HEK293 (cell line): Measurements from ENCODE around the gene CNTNAP5.

Experiments
- CTCF ChIA-PET: fragments of 350-600 bp; formaldehyde crosslinking; extraction: SDS; loops from one replicate; lab custom pipeline; 2021; ENCODE audit warnings: antibody characterized with exemption; lab: Yijun Ruan, JAX
- POLR2A ChIA-PET: fragments of 300-600 bp; formaldehyde crosslinking; extraction: SDS; loops from one replicate; lab custom pipeline; 2020; ENCODE audit warnings: antibody characterized with exemption, inconsistent platforms; lab: Yijun Ruan, JAX
- H3K27ac ChIP-seq: fragments of 200-500 bp; sonication (Bioruptor generic); 2 replicates; pipeline ENCODE4 v1.5.1; 2014; ENCODE audit warnings: low read depth, low read length, control low read depth, inconsistent platforms; ENCODE audit errors: extremely low read depth
- H3K36me3 ChIP-seq, 2 experiments: fragments of 200-500 bp in 1 of 2; sonication (Bioruptor generic) in 1 of 2; 1 replicate in 1 of 2; 2 replicates in 1 of 2; pipeline ENCODE4 v1.5.1; 2014 to 2017; ENCODE audit warnings: inconsistent platforms in 2 of 2, low read length in 2 of 2; ENCODE audit not compliant: control insufficient read depth in 2 of 2, insufficient read depth in 1 of 2
- H3K4me1 ChIP-seq: fragments of 200-500 bp; sonication (Bioruptor generic); 2 replicates; pipeline ENCODE4 v1.5.1; 2014; ENCODE audit warnings: mild to moderate bottlenecking, low read length, inconsistent platforms; ENCODE audit not compliant: control insufficient read depth, insufficient read depth
- H3K4me3 ChIP-seq: 2 replicates; pipeline ENCODE4 v1.5.1; 2011; ENCODE audit warnings: low read depth, mild to moderate bottlenecking, control low read depth, low read length, moderate library complexity
- H3K9me3 ChIP-seq: fragments of 200-500 bp; sonication (Bioruptor generic); 2 replicates; pipeline ENCODE4 v1.5.1; 2014; ENCODE audit warnings: low read depth, low read length, inconsistent platforms; ENCODE audit not compliant: control insufficient read depth, insufficient read depth
- AEBP2 ChIP-seq: fragments of 450-650 bp; formaldehyde crosslinking; IDR thresholded peaks from 2 replicates; pipeline ENCODE4 v1.5.1; 2016; ENCODE audit warnings: missing biosample characterization, missing genetic modification characterization, borderline replicate concordance
- IKZF3 ChIP-seq: fragments of 450-650 bp; IDR thresholded peaks from 2 replicates; pipeline ENCODE4 v1.5.0; 2018; ENCODE audit warnings: missing biosample characterization, mild to moderate bottlenecking, missing genetic modification characterization, moderate library complexity
- KLF1 ChIP-seq: fragments of 450-650 bp; formaldehyde crosslinking; IDR thresholded peaks from 2 replicates; pipeline ENCODE4 v1.5.1; 2016; ENCODE audit warnings: missing biosample characterization, missing genetic modification characterization
- KLF10 ChIP-seq: fragments of 450-650 bp; IDR thresholded peaks from 2 replicates; pipeline ENCODE4 v1.5.1; 2018; ENCODE audit warnings: missing biosample characterization, mild to moderate bottlenecking, missing genetic modification characterization
- OSR2 ChIP-seq: fragments of 450-650 bp; formaldehyde crosslinking; IDR thresholded peaks from 2 replicates; pipeline ENCODE4 v1.5.1; 2016; ENCODE audit warnings: missing biosample characterization, missing genetic modification characterization
- YY2 ChIP-seq: fragments of 450-650 bp; formaldehyde crosslinking; IDR thresholded peaks from 2 replicates; pipeline ENCODE4 v1.5.1; 2016; ENCODE audit warnings: missing biosample characterization, missing genetic modification characterization
- ZBTB44 ChIP-seq: fragments of 450-650 bp; IDR thresholded peaks from 2 replicates; pipeline ENCODE4 v1.5.1; 2018; ENCODE audit warnings: missing biosample characterization, mild to moderate bottlenecking, missing genetic modification characterization
- ZFP3 ChIP-seq: fragments of 450-650 bp; formaldehyde crosslinking; IDR thresholded peaks from 2 replicates; pipeline ENCODE4 v1.5.1; 2016; ENCODE audit warnings: low read depth, missing biosample characterization, missing genetic modification characterization
- ZNF133 ChIP-seq: fragments of 450-650 bp; formaldehyde crosslinking; IDR thresholded peaks from 2 replicates; pipeline ENCODE4 v1.5.1; 2016; ENCODE audit warnings: missing biosample characterization, missing genetic modification characterization
- ZNF292 ChIP-seq: fragments of 450-650 bp; formaldehyde crosslinking; IDR thresholded peaks from 2 replicates; pipeline ENCODE4 v1.5.1; 2016; ENCODE audit warnings: low read depth, missing biosample characterization, missing genetic modification characterization, borderline replicate concordance
- ZNF423 ChIP-seq: fragments of 450-650 bp; formaldehyde crosslinking; IDR thresholded peaks from 2 replicates; pipeline ENCODE4 v1.5.1; 2016; ENCODE audit warnings: missing biosample characterization, missing genetic modification characterization
- ZNF521 ChIP-seq: fragments of 450-650 bp; formaldehyde crosslinking; IDR thresholded peaks from 2 replicates; pipeline ENCODE4 v1.5.1; 2017; ENCODE audit warnings: missing biosample characterization, mild to moderate bottlenecking, missing genetic modification characterization
- ZNF549 ChIP-seq: fragments of 450-650 bp; IDR thresholded peaks from 2 replicates; pipeline ENCODE4 v1.5.1; 2018; ENCODE audit warnings: missing biosample characterization, missing genetic modification characterization, mild to moderate bottlenecking, inconsistent platforms, moderate library complexity
- ZNF560 ChIP-seq: fragments of 450-650 bp; formaldehyde crosslinking; IDR thresholded peaks from 2 replicates; pipeline ENCODE4 v1.5.1; 2017; ENCODE audit warnings: missing biosample characterization, missing genetic modification characterization, borderline replicate concordance
- ZNF660 ChIP-seq: fragments of 450-650 bp; IDR thresholded peaks from 2 replicates; pipeline ENCODE4 v1.5.1; 2018; ENCODE audit warnings: missing biosample characterization, mild to moderate bottlenecking, missing genetic modification characterization
- ZNF670 ChIP-seq: fragments of 450-650 bp; formaldehyde crosslinking; IDR thresholded peaks from 2 replicates; pipeline ENCODE4 v1.5.1; 2016; ENCODE audit warnings: missing biosample characterization, missing genetic modification characterization, low read depth
- ZNF707 ChIP-seq: fragments of 450-650 bp; formaldehyde crosslinking; IDR thresholded peaks from 2 replicates; pipeline ENCODE4 v1.5.1; 2016; ENCODE audit warnings: missing biosample characterization, missing genetic modification characterization
- ZNF792 ChIP-seq: fragments of 450-650 bp; formaldehyde crosslinking; IDR thresholded peaks from 2 replicates; pipeline ENCODE4 v1.5.1; 2016; ENCODE audit warnings: missing biosample characterization, missing genetic modification characterization
- ZXDB ChIP-seq: fragments of 450-650 bp; formaldehyde crosslinking; IDR thresholded peaks from 2 replicates; pipeline ENCODE4 v1.5.1; 2016; ENCODE audit warnings: missing biosample characterization, missing genetic modification characterization
- TF ChIP-seq, protein P1 (sequence below): fragments of 450-650 bp; formaldehyde crosslinking; IDR thresholded peaks from 2 replicates; pipeline ENCODE4 v1.5.1; 2016; ENCODE audit warnings: missing biosample characterization, missing genetic modification characterization, borderline replicate concordance
- TF ChIP-seq, protein P2 (sequence below): fragments of 450-650 bp; formaldehyde crosslinking; IDR thresholded peaks from 2 replicates; pipeline ENCODE4 v1.5.1; 2016; ENCODE audit warnings: missing biosample characterization, missing genetic modification characterization
- TF ChIP-seq, protein P3 (sequence below): fragments of 450-650 bp; formaldehyde crosslinking; IDR thresholded peaks from 2 replicates; pipeline ENCODE4 v1.5.1; 2016; ENCODE audit warnings: missing biosample characterization, missing genetic modification characterization

CNTNAP5 gene

DNA sequence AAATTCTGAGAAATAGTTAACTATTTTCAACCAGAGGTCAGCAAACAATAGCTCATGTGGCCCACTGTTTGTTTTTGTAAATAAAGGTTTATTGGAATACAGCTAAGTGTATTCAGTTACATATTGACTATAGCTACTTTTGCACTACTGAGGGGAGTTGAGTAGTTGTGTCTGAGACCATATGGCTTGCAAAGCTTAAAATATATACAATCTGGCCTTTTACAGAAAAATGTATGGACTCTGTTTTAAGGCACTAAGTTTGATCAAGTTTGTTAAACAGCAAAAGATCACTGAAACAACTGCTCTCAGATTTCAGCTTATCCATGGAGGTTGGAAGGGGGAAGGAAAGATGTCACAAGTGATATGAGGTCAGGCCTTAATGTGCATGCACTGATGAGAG lies 667.1 kb downstream of the CNTNAP5 start:
- no peaks in the 10 kb centered on the region for H3K9me3 ChIP-seq
- CTCF ChIA-PET: no interaction called here
- H3K27ac ChIP-seq: no peak overlapping the region
- no peaks in the 10 kb centered on the region for H3K36me3 ChIP-seq
- no peaks in the 10 kb centered on the region for H3K4me1 ChIP-seq
- no peak overlapping the region for H3K4me3 ChIP-seq
- POLR2A ChIA-PET: no interaction called here
- TF ChIP-seq KLF1 (tag by site-specific recombination) (no peak), ZNF521 (tag by site-specific recombination) (no peak)

GRCh38 chr2:124692707-124693106 lies 667.6 kb downstream of the CNTNAP5 start:
- H3K4me3 ChIP-seq: no peak overlapping the region
- no peaks in the 10 kb centered on the region for H3K9me3 ChIP-seq
- H3K4me1 ChIP-seq: no peaks in the 10 kb centered on the region
- H3K27ac ChIP-seq: no peak overlapping the region
- TF ChIP-seq ZNF549 (tag by site-specific recombination) (no peak), ZBTB44 (no peak), OSR2 (tag by site-specific recombination) (no peak), KLF10 (tag by site-specific recombination) (no peak), ZNF792 (tag by site-specific recombination) (no peak), ZNF133 (tag by site-specific recombination) (no peak), ZNF292 (tag by site-specific recombination) (no peak), AEBP2 (tag by site-specific recombination) (no peak), ZNF707 (tag by site-specific recombination) (no peak), ZNF660 (tag by site-specific recombination) (no peak), ZNF423 (no peak), ZNF560 (tag by site-specific recombination) (no peak), ZXDB (no peak), IKZF3 (tag by site-specific recombination) (no peak)
- TF ChIP-seq, protein P1, sequence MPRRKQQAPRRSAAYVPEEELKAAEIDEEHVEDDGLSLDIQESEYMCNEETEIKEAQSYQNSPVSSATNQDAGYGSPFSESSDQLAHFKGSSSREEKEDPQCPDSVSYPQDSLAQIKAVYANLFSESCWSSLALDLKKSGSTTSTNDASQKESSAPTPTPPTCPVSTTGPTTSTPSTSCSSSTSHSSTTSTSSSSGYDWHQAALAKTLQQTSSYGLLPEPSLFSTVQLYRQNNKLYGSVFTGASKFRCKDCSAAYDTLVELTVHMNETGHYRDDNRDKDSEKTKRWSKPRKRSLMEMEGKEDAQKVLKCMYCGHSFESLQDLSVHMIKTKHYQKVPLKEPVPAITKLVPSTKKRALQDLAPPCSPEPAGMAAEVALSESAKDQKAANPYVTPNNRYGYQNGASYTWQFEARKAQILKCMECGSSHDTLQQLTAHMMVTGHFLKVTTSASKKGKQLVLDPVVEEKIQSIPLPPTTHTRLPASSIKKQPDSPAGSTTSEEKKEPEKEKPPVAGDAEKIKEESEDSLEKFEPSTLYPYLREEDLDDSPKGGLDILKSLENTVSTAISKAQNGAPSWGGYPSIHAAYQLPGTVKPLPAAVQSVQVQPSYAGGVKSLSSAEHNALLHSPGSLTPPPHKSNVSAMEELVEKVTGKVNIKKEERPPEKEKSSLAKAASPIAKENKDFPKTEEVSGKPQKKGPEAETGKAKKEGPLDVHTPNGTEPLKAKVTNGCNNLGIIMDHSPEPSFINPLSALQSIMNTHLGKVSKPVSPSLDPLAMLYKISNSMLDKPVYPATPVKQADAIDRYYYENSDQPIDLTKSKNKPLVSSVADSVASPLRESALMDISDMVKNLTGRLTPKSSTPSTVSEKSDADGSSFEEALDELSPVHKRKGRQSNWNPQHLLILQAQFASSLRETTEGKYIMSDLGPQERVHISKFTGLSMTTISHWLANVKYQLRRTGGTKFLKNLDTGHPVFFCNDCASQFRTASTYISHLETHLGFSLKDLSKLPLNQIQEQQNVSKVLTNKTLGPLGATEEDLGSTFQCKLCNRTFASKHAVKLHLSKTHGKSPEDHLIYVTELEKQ (tag by site-specific recombination): no peak
- CTCF ChIA-PET: no interaction called here
- POLR2A ChIA-PET: no interaction called here
- no peaks in the 10 kb centered on the region for H3K36me3 ChIP-seq

DNA sequence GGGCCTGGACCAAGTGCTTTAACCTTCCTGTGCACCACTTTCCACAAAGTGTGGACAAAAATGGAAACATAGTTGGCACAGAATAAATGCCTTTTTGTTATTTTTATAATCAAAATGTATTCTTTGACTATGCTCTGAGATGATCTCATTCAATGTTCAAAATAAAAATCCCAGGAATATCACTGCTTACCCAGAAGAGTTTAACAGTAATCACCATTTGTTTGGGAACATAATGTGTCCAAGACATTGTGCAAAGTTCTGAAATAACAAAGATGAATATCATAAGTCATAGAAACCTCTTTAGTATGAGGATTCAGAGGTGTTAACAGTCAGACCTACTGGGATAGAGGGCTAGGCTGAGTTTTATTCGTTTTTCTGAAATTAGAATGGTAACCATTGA lies 668.1 kb downstream of the CNTNAP5 start:
- ChIA-PET CTCF (no interaction called here), POLR2A (no interaction called here)
- no peaks in the 10 kb centered on the region for H3K4me1 ChIP-seq
- no peak for TF ChIP-seq ZFP3 (tag by site-specific recombination)
- TF ChIP-seq ZNF670 (tag by site-specific recombination): no peak
- no peak for TF ChIP-seq YY2 (tag by site-specific recombination)
- TF ChIP-seq, protein P2, sequence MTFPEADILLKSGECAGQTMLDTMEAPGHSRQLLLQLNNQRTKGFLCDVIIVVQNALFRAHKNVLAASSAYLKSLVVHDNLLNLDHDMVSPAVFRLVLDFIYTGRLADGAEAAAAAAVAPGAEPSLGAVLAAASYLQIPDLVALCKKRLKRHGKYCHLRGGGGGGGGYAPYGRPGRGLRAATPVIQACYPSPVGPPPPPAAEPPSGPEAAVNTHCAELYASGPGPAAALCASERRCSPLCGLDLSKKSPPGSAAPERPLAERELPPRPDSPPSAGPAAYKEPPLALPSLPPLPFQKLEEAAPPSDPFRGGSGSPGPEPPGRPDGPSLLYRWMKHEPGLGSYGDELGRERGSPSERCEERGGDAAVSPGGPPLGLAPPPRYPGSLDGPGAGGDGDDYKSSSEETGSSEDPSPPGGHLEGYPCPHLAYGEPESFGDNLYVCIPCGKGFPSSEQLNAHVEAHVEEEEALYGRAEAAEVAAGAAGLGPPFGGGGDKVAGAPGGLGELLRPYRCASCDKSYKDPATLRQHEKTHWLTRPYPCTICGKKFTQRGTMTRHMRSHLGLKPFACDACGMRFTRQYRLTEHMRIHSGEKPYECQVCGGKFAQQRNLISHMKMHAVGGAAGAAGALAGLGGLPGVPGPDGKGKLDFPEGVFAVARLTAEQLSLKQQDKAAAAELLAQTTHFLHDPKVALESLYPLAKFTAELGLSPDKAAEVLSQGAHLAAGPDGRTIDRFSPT (tag by site-specific recombination): no peak
- TF ChIP-seq, protein P3, sequence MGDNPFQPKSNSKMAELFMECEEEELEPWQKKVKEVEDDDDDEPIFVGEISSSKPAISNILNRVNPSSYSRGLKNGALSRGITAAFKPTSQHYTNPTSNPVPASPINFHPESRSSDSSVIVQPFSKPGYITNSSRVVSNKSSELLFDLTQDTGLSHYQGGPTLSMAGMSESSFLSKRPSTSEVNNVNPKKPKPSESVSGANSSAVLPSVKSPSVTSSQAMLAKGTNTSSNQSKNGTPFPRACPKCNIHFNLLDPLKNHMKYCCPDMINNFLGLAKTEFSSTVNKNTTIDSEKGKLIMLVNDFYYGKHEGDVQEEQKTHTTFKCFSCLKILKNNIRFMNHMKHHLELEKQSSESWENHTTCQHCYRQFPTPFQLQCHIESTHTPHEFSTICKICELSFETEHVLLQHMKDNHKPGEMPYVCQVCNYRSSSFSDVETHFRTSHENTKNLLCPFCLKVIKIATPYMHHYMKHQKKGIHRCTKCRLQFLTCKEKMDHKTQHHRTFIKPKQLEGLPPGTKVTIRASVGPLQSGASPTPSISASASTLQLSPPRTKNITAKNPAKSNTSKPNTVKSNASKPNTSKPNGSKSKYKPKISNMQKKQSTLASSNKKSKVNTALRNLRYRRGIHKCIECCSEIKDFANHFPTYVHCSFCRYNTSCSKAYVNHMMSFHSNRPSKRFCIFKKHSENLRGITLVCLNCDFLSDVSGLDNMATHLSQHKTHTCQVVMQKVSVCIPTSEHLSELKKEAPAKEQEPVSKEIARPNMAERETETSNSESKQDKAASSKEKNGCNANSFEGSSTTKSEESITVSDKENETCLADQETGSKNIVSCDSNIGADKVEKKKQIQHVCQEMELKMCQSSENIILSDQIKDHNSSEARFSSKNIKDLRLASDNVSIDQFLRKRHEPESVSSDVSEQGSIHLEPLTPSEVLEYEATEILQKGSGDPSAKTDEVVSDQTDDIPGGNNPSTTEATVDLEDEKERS (tag by site-specific recombination): no peak

More for the DNA sequence above, 668.1 kb downstream of the CNTNAP5 start:
- no peaks in the 10 kb centered on the region for H3K36me3 ChIP-seq
- H3K9me3 ChIP-seq: no peaks in the 10 kb centered on the region
- no peak overlapping the region for H3K4me3 ChIP-seq
- no peak overlapping the region for H3K27ac ChIP-seq
